ENCODE data around the gene DCAF8.

GRCh38 chr1:160257411-160258015 lies 4.8 kb downstream of the DCAF8 start:
- TF ChIP-seq RARB (CRISPR knock-in tag; IDR thresholded peaks at IDR 0.05) (no peak), ZNF8 (CRISPR knock-in tag; IDR thresholded peaks at IDR 0.05) (no peak), ZC3H10 (CRISPR knock-in tag; IDR thresholded peaks at IDR 0.05) (no peak), ARNTL (CRISPR knock-in tag; IDR thresholded peaks at IDR 0.05; ENCODE audit: borderline replicate concordance, low read depth) (no peak), TSHZ2 (CRISPR knock-in tag; IDR thresholded peaks at IDR 0.05) (no peak), TOX (CRISPR knock-in tag; IDR thresholded peaks at IDR 0.05; ENCODE audit: borderline replicate concordance) (no peak), ZFP30 (CRISPR knock-in tag; IDR thresholded peaks at IDR 0.05) (no peak)
- TF ChIP-seq, protein P1, sequence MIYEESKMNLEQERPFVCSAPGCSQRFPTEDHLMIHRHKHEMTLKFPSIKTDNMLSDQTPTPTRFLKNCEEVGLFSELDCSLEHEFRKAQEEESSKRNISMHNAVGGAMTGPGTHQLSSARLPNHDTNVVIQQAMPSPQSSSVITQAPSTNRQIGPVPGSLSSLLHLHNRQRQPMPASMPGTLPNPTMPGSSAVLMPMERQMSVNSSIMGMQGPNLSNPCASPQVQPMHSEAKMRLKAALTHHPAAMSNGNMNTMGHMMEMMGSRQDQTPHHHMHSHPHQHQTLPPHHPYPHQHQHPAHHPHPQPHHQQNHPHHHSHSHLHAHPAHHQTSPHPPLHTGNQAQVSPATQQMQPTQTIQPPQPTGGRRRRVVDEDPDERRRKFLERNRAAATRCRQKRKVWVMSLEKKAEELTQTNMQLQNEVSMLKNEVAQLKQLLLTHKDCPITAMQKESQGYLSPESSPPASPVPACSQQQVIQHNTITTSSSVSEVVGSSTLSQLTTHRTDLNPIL (CRISPR knock-in tag; IDR thresholded peaks at IDR 0.05; ENCODE audit: low read depth): no peak
- TF ChIP-seq, protein P2, sequence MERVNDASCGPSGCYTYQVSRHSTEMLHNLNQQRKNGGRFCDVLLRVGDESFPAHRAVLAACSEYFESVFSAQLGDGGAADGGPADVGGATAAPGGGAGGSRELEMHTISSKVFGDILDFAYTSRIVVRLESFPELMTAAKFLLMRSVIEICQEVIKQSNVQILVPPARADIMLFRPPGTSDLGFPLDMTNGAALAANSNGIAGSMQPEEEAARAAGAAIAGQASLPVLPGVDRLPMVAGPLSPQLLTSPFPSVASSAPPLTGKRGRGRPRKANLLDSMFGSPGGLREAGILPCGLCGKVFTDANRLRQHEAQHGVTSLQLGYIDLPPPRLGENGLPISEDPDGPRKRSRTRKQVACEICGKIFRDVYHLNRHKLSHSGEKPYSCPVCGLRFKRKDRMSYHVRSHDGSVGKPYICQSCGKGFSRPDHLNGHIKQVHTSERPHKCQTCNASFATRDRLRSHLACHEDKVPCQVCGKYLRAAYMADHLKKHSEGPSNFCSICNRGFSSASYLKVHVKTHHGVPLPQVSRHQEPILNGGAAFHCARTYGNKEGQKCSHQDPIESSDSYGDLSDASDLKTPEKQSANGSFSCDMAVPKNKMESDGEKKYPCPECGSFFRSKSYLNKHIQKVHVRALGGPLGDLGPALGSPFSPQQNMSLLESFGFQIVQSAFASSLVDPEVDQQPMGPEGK (CRISPR knock-in tag; IDR thresholded peaks at IDR 0.05; ENCODE audit: borderline replicate concordance): no peak
